ENCODE measurements around the gene HPCAL1.
A peak's percentile ranks its signal among the peaks of the same experiment; 100 is the strongest.

HPCAL1 gene

DNA sequence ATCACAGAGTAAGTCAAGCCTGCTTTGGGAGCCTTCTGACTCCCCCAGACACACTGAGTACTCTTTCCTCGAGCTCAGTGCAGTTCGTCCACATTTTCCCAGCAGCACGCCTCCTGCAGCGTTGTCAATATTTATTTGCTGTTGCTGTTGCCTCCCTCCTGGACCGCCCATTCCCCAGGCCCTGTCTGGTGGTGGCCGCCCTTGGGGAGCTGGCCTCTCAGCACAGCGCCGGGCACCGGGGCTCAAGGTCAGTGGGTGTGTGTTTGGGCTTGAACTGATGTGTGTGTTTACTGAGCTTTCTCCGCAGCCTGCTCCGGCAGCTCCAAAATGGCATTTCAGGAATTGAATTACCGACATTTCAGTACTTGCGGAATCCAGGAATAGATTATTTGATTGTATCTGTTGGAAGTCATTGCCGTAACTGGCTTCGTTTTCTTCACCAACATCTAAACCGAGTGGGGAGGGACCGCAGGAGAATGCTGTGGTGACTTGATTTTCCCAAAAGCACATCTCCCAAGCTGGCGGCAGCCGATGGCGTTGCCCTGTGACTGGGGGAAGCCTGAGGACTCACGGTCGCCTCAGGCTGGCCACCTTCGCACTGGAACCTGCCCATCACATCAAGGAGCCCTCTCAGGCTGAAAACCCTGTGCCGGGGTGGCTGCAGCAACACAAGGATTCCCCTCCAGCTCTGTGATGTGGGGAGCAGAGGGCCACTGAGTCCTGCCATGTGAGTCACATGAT is 66.0 kb downstream of the HPCAL1 start:
- no peak for DNase-seq (ENCODE audit: low read depth in 1 of 2, low spot score in 1 of 2)

- DNase-seq (ENCODE audit: low read depth in 1 of 2, low spot score in 1 of 2), result no peak
Measured at GRCh38 chr2:10369269-10370255, 66.9 kb downstream of the HPCAL1 start.

- no peak for DNase-seq (ENCODE audit: low read depth in 1 of 2, low spot score in 1 of 2)
Measured at GRCh38 chr2:10370390-10370789, 67.7 kb downstream of the HPCAL1 start.

GRCh38 chr2:10370895-10371294 is 68.2 kb downstream of the HPCAL1 start:
- no peak for DNase-seq (ENCODE audit: low read depth in 1 of 2, low spot score in 1 of 2)

GRCh38 chr2:10371441-10372196 is 68.9 kb downstream of the HPCAL1 start:
- no peak for DNase-seq (ENCODE audit: low read depth in 1 of 2, low spot score in 1 of 2)

DNA sequence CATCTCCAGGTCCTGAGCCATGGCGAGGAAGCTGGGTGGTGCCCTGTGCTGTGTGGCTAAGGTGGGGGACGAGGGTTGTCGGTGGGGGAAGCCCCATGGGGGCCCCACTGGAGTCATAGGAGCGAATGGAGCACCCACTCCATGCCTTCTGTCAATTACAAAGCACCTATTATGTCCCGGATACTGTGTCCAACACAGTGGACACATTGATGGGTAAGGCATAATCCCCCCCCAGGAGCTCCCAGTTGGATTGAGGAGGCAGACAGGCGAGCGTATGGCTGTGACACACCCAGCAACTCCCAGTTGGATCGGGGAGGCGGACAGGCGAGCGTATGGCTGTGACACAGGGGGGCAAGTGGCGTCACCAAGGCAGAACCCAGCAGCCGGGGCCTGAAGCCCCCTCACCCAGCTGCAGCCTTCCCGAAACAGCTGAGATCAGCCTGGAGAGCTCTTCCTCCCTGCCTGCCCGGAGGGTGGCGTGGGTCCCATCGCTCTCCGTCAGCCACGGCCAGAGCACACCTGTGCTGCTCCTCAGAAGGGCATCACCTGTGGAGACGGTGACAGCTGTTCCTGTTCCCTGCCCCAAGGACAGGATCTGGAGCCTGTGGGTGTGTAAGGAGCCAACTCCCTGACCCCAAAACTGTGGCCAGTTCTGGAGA is 69.6 kb downstream of the HPCAL1 start:
- no peak for DNase-seq (ENCODE audit: low read depth in 1 of 2, low spot score in 1 of 2)

- DNase-seq (ENCODE audit: low read depth in 1 of 2, low spot score in 1 of 2), result no peak
Measured at GRCh38 chr2:10372862-10373240, 70.1 kb downstream of the HPCAL1 start.

- DNase-seq (ENCODE audit: low read depth in 1 of 2, low spot score in 1 of 2), result no peak
Measured at GRCh38 chr2:10373931-10374330, 71.2 kb downstream of the HPCAL1 start.

DNA sequence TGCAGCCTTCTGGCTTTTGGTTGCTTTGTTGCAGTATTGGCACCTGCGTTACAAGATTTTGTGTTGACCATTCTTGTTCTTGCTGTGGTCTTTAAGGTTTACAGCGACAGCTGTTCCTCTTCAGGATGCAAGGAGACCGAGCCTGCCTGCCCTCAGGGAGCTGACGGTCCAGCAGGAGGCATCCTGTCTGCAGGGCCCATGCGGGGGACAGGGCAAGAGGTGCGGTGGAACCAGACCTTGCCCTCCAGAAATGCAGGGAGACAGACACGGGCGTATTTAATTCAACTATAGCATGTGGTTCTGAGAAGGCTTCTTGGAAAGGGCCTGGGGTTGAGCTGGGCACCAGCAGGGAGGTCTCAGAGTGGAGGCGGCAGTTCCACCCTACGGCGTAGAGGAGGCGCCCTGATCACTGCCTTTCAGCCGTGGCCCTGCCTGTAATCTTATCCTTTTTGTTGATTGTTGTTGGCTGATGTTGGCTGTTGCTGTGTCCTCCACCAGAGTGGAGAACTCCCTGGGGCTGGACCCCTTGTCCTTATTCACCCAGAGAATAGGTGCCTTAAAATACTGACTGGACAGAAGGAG is 71.7 kb downstream of the HPCAL1 start:
- DNase-seq (ENCODE audit: low read depth in 1 of 2, low spot score in 1 of 2), result no peak

DNA sequence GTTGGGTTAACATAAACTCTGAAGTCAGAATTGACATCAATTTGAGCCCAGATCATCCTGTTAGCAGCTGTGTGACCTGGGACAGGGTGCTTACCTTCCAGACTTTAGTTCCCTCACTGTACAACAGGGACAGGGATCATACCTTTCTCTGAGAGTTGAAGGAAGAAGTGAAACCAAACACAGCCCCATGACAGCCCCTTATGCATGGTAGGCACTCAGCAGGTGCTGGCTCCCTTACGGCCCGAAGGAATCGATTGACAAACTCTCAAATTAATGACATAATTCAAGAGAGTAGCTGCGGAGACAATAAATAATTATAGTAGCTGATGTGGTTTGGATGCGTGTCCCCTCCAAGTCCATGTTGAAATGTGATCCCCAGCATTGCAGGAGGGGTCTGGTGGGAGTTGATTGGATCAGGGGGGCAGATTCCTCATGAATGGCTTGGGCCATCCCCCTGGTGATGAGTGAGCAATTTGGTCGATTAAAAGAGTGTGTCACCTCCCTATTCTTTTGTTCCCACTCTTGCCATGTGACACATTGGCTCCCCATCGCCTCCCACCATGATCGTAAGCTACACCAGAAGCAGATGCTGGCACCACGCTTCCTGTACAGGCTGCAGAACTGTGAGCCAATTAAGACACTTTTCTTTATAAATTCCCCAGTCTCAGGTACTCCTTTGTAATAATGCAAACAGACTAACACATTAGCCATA is 73.0 kb downstream of the HPCAL1 start:
- no peak for DNase-seq (ENCODE audit: low read depth in 1 of 2, low spot score in 1 of 2)

DNA sequence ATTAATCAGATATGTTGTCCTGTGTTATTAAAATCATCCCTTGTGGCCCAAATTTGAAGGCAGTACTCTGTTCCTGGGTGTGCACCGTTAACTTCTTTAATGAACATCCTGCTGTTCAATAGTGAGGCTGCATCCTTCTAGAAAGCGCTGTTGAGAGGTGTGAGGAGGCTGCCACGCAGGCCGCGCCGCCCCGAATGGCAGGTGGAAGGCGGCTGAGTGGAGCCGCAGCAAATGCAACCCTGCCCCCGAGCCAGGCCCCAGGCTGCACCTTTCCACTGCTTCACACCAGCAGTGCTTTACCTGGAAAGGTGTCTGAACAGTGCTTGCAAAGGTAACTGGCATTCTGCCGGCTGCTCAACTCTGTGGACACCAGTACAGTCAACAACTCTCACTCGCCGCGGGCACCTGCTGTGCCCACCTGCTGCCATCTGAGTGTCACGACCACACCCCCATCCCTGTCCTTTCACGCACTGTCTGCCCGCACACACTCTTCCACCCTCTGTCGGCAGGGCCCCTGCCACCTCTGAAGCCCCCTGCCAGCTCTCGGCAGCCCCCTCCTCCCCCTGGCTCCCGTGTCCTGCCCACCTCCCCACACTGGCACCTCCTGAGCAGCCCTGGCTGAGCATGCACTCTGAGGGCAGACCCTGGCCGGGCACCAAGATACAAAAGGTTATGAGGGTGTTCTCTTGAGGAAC is 74.5 kb downstream of the HPCAL1 start:
- DNase-seq (ENCODE audit: low read depth in 1 of 2, low spot score in 1 of 2), result no peak

GRCh38 chr2:10377747-10378085 is 75.0 kb downstream of the HPCAL1 start:
- no peak for DNase-seq (ENCODE audit: low read depth in 1 of 2, low spot score in 1 of 2)

- no peak for DNase-seq (ENCODE audit: low read depth in 1 of 2, low spot score in 1 of 2)
Measured at GRCh38 chr2:10378189-10378588, 75.5 kb downstream of the HPCAL1 start.

GRCh38 chr2:10380048-10380926 is 77.6 kb downstream of the HPCAL1 start:
- DNase-seq (ENCODE audit: low read depth in 1 of 2, low spot score in 1 of 2), result no peak

DNA sequence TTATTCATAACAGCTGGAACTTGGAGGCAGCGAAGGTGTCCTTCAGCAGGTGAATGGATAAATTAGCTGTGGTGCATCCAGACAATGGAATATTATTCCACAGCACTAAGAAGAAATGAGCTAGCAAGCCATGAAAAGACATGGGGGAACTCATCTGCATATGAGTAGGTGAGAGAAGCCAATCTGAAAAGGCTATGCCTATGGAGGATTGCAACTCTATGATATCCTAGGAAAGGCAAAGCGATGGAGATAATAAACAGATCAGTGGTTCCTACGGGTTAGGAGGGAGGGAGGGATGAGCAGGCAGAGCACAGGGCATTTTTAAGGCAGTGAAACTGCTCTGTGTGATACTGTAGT is 79.3 kb downstream of the HPCAL1 start:
- no peak for DNase-seq (ENCODE audit: low read depth in 1 of 2, low spot score in 1 of 2)

DNA sequence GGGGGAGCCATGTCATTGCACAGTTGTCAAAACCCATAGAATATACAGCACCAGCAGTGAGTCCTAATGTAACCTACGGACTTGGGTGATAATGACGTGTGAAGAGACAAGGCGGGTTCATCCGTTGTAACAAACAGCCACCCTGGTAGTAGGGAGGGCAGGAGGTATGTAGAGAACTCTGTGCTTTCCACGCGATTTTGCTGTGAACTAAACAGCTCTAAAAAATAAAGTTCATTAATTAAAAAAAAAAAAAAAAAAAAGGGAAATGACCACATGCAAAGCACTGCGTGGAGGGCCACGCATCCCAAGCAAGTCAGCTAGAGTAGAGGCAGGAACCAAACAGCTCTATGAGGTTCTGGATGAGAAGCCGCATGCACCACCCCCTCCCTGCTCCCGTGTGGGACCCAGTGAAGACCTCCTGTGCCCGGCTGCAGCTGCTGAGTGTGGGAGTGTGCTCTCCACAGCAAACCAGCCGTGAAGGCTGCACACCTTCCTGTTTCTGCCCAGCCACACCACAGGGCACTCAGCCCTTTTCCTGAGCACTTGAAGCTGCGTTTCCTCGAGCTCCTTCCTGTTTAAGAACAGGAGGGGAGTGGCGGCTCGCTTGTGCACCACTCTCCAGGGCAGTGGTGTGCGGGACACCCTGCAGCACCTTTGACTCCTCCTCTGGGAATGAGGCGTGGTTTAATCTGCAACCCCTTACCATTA is 79.8 kb downstream of the HPCAL1 start:
- DNase-seq (ENCODE audit: low read depth in 1 of 2, low spot score in 1 of 2), result peak in 1 of 2 donors; percentile 16

DNA sequence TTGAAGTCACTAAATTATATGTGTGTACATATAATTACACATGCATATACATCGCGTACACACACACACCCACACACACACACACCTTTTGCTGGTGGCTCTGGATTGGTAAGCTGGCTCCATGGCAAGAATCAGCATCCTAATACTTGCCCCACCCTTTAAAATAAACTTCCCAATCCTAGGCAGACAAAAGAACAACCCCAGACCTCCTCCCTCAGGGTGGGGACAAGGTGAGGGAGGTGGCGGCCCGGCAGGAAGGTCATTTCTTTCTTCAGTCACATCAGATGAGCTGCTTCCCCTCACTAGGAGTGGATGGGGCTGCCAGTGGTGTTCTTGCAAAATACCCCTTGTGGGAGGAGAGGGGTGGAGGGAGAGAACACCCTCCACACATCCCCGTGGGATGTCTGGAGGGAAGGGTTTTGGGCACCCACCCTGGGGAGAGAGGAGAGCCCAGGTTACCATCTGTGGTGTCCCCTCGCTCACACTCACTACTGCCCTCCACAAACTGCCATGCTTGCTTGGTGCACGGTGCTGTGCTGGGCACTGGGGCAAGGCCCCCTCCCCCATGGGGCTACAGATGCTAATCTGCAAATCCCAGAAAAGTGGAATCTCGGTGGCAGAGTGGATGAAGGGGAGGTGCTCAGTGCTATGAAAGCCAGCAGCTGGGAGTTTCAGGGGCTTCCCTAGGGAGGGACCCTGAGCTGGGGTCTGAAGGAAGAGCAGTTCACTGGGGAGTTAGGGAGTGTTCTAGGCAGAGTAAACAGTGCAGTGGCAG is 81.4 kb downstream of the HPCAL1 start:
- no peak for DNase-seq (ENCODE audit: low read depth in 1 of 2, low spot score in 1 of 2)
